GM19452 (cell line): ENCODE data around the gene ADAP2.
"Not testable (repeated sequence)": the region's sequence is repeated elsewhere in the genome, so short reads cannot be mapped to it uniquely, and the experiment has no call there.

ENCODE experiments used
- ATAC-seq: cut with Tn5 transposase; IDR thresholded peaks from one replicate; pipeline ENCODE4 v1.9.1; 2021; ENCODE audit not compliant: unreplicated experiment

ADAP2 gene, protein sequence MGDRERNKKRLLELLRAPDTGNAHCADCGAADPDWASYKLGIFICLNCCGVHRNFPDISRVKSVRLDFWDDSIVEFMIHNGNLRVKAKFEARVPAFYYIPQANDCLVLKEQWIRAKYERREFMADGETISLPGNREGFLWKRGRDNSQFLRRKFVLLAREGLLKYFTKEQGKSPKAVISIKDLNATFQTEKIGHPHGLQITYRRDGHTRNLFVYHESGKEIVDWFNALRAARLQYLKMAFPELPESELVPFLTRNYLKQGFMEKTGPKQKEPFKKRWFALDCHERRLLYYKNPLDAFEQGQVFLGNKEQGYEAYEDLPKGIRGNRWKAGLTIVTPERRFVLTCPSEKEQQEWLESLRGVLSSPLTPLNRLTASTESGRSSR

DNA sequence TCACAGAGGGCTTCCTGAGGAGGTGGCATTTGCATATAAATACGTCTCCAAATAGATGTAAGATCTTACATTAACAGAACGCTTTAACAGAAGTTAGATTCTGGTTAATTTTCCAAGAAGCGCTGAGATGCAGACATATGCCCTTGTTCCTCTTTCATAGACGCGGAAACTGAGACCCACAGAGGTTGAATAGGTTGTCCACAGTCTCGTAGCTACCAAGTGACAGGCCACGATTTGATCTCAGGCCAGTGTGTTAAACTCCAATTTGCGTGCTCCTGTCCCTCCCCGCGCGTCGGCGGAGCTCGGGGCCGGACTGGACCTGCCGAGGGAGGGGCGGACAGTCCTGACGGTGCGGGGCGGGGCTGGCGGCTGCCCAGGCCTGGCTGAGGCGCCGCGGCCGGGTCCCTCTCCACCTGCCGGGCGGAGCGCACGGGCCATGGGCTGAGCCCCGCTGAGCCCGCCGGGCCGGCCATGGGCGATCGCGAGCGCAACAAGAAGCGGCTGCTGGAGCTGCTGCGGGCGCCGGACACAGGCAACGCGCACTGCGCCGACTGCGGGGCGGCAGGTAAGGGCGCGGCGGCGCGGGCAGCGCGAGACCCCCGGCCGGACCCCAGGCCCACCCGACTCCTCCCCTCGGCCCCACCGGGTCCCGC lies at the start of gene ADAP2:
Gene ADAP2 (plus strand): TSS at position 402 of the 653 bp plus-strand sequence. CDS start 70 bp downstream, at position 472.
- ATAC-seq, result no peak

DNA sequence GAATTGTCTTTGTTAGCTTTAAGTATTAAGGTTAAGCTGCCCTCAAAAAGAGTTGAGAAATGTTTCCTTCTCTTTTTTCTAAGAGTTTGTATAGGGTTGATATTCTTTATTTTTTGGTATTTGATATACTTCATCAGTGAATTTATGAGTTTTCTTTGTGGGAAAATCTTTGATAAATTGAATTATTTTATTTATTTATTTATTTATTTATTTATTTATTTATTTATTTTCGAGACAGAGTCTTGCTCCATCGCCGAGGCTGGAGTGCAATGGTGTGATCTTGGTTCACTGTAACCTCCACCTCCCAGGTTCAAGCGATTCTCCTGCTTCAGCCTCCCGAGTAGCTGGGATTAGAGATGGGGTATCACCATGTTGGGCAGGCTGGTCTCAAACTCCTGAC lies 35.6 kb upstream of the ADAP2 start:
- ATAC-seq, result no peak

DNA sequence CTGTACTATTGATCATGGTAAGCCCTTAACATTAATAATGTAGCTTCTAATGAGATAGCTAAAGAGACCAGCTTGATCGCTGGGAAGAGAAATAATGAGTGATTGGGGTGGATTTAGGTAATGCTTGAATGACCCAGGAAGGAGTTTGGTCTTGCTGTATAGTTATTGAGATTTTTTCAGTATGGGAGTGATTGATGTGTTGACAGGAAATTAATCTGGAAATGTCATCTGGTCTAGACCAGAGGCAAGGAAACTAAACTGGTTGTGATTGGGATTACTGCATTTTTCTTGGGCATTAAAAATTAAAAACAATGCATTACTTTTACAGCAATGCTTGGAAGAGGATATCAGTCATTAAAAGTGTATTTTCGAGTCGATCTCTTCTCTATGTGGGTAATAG lies 27.5 kb upstream of the ADAP2 start:
- ATAC-seq, result no peak

DNA sequence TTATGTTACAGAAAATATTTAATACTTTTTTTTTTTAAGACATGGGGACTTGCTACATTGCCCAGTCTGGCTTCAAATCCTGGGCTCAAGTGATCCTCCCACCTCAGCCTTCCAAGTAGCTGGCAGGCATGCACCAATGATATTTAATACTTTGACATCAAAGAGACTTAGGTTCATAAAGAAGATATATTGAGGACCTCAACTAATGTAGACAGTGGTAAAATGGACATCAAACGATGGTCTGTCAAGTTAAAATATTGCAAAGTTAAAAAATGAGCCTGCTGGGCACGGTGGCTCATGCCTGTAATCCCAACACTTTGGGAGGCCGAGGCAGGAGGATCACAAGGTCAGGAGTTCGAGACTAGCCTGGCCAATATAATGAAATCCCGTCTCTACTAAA lies 24.4 kb upstream of the ADAP2 start:
- no peak for ATAC-seq

DNA sequence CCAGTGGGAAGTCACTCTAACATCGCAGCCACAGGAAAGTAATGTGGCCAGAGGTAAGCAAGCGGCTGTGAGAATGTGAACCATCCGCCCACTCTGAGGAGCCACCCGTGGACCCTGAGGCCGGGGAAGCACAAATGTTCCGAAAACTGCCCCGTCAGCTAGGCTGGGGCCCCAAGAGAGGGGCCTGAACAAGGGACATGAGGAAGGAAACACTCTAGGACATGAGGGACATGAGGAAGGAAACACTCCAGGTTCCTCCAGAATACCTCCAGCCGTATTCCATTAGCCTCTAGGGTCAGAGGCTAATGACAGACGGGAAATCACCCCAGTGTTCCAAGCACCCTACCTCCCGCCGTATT lies 16.0 kb upstream of the ADAP2 start:
- ATAC-seq, result no peak

DNA sequence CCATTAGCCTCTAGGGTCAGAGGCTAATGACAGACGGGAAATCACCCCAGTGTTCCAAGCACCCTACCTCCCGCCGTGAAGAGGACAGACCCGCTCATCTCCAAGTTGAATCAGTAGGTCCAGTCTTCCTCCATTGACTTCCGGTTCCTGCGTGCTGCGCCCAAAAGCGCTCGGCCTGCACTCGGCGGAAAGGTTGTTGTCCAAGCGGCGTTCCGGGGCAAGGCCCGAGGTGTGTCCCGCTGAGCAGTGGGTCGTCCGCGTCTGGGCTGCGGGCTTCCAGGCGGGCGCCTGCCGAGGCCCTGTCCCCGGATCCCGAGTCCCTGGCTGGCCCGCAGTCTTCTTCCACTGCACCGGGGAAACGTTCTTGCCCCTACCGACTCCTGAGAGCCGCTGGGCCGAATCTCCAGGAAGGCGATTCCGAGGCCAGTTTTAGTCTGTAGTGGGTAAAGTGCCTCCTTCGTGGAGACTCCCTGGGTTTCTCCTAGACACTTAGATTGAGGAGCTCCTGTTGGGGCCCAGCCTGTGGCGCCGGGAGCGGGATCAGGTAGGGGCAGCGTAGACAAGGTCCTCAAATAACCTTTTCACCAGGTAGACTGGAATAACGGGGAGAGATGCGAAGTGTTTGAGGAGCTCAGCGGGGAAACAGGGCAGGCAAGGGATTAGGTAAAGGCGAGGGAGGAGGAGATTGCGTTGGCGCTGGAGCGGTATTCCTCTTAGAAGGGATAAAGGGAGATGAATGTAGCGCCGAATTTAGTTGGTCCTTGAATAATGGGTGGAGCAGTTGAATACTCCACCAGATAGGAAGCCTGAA lies 15.4 kb upstream of the ADAP2 start, which contains the start of gene TEFM:
Gene TEFM (minus strand): TSS at position 138 of the 811 bp plus-strand sequence. CDS start 40 bp downstream, at position 98.
- peak; percentile 89 for ATAC-seq

DNA sequence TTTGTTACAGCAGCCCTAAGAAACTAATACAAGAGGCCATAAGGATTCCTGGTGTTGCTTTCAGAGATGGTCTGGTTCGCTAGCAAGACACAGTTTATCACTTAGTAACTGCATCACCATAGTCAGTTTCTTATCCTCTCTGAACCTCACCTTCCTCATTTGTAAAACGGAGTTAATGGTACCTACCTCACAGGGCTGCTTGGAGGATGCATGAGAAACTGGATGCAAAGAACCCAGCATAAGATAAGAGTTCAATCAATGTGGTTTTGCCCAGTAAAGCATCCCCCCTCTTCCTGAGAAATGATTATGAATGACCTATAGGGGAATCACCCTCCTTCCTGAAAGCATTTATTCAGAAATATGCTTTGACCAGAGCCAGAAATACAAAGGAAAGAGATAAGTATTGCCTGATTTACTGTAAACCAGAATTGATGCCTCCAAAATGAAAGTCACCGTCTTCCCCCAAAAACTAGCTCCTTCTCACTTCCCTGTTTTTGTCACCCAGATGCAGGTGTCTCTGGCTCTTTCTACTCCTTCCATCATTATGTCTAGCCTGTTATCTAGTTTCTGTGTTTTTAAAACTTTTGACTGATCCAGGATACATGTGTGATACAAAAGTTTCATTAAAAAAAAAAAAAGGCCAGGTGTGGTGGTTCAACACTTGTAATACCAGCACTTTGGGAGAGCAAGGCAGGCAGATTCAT lies 12.9 kb upstream of the ADAP2 start:
- ATAC-seq, result no peak

DNA sequence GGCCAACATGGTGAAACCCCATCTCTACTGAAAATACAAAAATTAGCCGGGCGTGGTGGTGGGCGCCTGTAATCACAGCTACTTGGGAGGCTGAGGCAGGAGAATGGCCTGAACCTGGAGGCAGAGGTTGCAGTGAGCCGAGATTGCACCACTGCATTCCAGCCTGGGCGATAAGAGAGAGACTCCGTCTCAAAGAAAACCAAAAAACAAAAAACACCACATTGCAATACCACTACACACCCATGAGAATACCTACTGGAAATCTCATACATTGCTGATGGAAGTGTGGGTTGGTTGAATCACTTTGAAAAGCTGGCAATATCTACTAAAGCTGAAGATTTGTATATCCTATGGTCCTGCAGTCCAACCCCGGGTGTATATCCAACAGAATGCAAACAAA lies 11.6 kb upstream of the ADAP2 start:
- not testable (repeated sequence) for ATAC-seq

DNA sequence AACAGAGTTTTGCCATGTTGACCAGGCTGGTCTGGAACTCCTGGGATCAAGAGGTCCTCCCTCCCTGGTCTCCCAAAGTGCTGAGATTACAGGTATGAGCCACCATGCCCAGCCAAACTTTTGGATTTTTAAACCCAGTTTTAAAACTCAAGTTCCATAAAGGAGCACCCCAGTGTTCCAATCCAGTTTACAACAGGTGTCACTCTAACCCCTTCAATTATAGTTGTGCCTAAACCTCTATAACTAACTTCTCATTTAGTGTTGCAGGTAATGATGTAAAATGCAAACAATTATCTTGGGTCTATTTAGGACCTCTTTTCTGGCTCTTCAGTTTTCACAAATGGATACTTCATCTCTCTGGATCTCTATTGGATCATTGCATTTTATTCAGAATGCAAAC lies 7.8 kb upstream of the ADAP2 start:
- ATAC-seq, result no peak

DNA sequence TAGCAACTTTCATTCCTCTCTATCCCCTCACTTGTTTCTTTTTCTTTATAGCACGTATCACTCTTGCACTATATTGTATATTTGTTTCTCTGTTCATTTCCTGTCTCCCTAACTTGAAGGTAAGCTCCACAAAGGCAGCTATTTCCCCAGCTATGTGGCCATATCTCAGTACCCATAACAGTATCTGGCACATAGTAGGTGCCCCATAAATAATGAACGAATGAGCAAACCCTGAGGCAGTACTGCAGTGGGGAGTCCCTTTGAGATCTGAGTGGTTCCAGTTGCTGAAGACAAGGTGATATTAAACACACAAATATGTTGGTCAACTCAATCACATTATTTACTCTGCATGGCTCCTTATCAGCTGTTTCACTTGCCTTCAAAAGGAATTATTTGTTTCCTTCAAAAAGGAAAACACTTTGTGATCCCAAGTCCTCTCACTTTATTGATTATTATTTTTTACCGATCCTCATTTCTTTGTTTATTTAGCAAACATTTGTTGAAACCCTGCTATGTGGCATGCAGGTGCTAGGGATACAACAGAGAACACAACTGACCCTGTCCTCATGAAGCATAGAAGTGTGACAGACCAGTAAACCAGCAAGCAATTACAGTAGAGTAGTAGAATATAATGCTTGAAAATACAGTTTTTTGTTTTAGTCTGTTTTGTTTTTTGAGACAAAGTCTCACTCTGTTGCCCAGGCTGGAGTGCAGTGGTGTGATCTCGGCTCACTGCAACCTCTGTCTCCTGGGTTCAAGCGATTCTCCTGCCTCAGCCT lies 5.7 kb upstream of the ADAP2 start:
- no peak for ATAC-seq

DNA sequence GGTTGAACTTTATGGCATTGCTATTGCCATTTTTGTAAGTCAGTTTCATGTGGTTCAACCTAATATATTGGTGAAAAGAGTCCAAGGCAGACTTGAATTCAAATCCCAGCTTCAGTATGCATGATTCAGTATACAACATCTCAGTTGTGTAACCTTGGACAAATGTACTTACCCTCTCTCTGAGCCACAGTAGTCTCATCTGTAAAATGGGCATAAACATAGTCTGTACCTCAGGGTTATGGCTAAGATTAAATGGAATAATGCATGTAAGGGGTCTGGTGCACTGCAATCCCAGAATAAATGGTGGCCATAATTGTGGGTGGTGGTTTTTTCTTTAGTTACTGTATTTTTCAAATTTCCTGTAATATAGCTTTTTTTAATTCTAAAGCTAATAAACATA lies 4.7 kb upstream of the ADAP2 start:
- ATAC-seq, result no peak

DNA sequence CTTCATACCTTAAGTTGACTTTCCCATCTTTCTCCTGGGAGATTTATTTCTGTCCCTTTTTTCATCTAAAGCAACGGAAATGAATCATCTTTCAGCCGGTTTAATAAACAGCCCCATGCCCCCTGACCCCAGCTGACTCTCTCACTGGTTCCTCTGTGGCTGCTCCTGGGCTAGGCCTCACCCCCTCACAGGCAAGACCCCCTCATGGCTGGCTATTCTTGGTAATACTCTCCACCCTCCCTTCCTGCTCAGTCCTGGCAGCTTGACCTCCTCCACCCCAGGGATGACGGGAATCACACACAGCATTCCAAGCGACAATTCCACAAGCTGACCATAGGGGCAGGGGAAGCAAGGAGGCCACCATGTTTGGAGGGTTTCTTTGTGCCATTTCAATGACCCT lies 1.5 kb upstream of the ADAP2 start:
- no peak for ATAC-seq

DNA sequence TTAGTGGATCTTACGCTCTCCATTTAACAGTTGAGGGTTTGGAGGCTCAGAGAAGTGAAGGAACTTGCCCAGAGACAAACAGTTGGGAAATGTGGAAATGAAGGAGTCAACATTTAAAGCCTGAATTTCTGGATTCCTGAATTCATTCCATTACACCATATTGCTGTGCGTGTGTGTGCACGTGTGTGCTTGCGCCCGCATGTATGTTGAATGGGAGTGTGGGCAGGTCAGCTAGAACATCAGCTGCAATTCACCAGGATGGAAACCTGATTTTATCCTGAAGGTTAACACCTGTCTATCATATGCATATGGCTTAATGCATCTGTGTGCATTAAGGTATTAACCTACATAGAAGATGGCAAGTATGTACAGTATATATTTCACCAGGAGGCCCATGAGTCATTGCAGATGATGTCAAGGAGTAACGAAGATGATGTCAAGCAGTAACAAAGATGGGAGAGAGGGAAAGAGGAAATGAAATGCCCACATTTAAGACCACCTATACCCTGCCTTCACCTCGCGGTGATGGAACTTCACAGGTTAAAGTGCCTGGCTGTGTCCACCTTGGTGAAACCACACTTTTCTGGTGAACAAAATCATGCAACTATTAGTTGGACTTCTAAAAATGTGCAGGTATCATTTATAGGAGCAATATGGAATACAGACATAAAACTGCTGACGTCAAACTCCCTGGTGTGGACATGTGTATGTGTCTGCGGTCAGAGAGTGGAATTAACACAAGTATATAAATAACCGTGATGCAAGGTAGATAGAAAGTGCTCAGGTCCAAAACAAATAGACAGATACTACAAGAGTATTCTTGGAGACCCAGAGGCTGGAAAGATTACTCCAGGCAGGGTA lies 832 bp upstream of the ADAP2 start:
- ATAC-seq, result no peak

DNA sequence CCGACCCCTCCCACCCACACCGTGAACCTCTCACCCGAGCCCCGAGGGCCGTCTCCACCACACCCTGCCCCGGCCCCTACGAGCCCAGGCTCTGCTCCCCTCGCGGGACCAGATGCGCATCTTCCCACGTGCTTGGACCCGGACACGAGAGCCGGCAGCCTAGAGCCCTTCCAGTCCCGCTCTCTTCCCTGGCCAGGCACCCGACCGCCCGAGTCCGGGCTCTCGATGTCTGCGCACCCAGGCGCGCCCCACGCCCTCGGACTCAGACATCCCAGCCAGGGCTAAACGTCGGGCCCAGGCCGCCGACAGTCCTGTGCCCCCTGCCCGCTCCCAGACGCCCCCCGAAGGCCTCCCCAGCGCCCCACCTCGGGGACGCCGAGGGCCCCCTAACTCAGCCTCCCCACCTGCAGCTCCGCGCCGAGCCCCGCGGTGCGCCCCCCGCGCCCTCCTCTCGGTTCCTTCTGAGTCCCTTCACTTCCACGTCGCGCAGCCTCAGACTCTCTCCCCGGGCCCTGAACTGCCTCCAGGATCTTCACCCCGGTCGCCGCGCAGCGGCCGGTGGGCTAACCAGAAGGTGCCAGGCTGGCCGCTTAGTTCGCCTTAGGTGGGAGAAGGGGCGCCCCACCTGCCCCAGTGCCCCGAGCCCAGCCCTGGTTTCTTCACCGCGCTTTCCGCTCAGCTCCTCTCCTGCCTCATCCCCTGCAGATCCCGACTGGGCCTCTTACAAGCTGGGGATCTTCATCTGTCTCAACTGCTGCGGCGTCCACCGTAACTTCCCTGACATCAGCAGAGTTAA lies 688 bp downstream of the ADAP2 start:
- ATAC-seq, result no peak

DNA sequence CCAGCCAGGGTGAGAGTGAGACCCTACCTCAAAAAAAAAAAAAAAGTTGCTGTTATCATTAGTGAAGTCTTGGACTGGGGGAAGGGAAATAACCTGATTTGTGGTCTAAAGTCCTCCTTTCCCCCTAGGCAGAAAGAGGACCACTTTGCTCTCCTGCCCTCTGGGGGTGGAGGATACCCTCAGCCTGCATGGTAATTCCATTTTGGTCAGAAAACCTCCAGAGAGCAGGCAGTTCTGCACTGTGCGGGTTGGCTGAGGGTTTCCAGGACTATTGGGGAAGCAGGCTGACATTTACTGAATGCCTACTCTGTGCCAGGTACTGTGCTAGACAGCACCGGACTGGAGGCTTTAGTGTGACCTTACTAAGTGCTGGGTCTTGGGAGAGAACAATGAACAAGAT lies 2.6 kb downstream of the ADAP2 start:
- ATAC-seq, result no peak

DNA sequence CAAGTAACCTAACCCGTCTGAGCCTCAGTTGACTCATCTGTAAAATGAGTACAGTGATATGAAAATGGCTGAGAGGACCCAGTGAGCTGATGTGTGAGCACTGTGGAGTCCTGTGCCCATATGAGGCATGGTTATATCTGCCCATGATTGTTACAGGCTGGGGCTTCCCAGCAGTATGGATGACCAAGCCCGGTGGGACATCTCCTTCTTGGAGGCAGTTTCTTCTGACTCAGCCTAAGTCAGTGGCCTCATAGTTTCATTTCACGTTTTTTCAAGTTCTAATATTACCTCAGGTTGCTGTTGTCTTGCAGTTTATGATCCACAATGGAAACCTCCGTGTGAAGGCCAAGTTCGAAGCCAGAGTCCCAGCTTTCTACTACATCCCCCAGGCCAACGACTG lies 4.8 kb downstream of the ADAP2 start:
- no peak for ATAC-seq

DNA sequence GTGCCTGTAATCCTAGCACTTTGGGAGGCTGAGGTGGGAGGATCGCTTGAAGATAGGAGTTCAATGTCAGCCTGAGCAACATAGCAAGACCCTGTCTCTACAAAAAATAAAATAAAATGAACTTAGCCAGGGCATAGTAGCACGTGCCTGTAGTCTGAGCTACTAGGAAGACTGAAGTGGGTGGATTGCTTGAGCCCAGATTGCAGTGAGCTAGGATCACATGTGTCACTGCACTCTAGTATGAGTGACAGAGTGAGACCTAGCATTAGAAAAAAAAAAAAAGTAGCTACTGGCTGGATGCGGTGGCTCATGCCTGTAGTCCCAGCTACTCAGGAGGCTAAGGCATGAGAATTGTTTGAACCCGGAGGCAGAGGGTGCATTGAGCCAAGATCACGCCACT lies 6.0 kb downstream of the ADAP2 start:
- no peak for ATAC-seq

DNA sequence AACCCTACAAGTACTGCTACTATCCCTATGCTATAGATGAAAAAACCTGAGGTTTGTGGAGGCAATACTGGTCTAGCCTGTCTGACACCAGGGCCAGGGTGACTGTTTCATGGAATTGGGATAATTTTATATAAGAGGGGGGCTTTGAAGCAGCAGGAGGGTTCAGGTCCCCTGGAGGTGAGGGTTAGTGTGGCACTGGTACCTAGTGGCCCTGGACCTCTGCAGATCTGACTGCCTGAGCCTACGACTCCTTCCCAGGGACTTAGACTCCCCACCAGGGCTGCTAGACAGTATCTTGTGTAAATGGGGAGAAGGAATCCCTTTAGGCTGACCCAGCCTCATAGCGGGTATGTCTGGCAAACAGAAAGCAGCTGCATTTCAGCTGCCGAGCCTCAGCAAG lies 6.8 kb downstream of the ADAP2 start:
- no peak for ATAC-seq
